Progenitor cell of endocrine pancreas (in vitro differentiated cells): ENCODE measurements around the gene FBN1. TPM values are rescaled to one million over a fixed set of nuclear protein-coding genes. Genes with fewer than 3 reads are reported as not detected.

ENCODE experiments used
- DNase-seq: peaks from one replicate; pipeline ENCODE4 v3.0.0; 2021; ENCODE audit warnings: low spot score; ENCODE audit not compliant: unreplicated experiment
- H3K27ac Mint-ChIP-seq: 2 replicates; pipeline ENCODE4 v1.8.0; 2021; ENCODE audit warnings: mild to moderate bottlenecking, moderate library complexity, mixed read lengths
- H3K27me3 Mint-ChIP-seq: 2 replicates; pipeline ENCODE4 v1.8.0; 2021; ENCODE audit warnings: mixed read lengths
- H3K36me3 Mint-ChIP-seq: 2 replicates; pipeline ENCODE4 v1.8.0; 2022; ENCODE audit warnings: mixed read lengths; ENCODE audit not compliant: insufficient read depth
- H3K4me1 Mint-ChIP-seq: 2 replicates; pipeline ENCODE4 v1.8.0; 2021; ENCODE audit warnings: low read depth, mixed read lengths
- H3K4me3 Mint-ChIP-seq: 2 replicates; pipeline ENCODE4 v1.8.0; 2021; ENCODE audit warnings: low read depth, mild to moderate bottlenecking, moderate library complexity, mixed read lengths
- H3K9me3 Mint-ChIP-seq: 2 replicates; pipeline ENCODE4 v1.8.0; 2021; ENCODE audit warnings: low read depth, mixed read lengths
- total RNA-seq: library from RNA; stranded (reverse); gene quantifications from 2 replicates; pipeline ENCODE4 v1.2.1, GENCODE V29; 2021
- TF ChIP-seq, protein P1 (sequence below): fragments of 200-600 bp; sonication (generic); IDR thresholded peaks from one replicate; pipeline ENCODE4 v1.5.0; 2021; ENCODE audit warnings: antibody characterized with exemption, mild to moderate bottlenecking; ENCODE audit not compliant: unreplicated experiment

The FBN1 gene
- total RNA-seq, 1 donor from 2014 or later, result 3.3 TPM

GRCh38 chr15:48501208-48501607, 144.3 kb downstream of the FBN1 start:
- H3K4me1 Mint-ChIP-seq, result peaks cover 1% of the 10 kb centered on the region
- no peak overlapping the region for H3K4me3 Mint-ChIP-seq
- no peak for DNase-seq
- no peaks in the 10 kb centered on the region for H3K27me3 Mint-ChIP-seq
- H3K36me3 Mint-ChIP-seq, result no peaks in the 10 kb centered on the region
- TF ChIP-seq, protein P1, sequence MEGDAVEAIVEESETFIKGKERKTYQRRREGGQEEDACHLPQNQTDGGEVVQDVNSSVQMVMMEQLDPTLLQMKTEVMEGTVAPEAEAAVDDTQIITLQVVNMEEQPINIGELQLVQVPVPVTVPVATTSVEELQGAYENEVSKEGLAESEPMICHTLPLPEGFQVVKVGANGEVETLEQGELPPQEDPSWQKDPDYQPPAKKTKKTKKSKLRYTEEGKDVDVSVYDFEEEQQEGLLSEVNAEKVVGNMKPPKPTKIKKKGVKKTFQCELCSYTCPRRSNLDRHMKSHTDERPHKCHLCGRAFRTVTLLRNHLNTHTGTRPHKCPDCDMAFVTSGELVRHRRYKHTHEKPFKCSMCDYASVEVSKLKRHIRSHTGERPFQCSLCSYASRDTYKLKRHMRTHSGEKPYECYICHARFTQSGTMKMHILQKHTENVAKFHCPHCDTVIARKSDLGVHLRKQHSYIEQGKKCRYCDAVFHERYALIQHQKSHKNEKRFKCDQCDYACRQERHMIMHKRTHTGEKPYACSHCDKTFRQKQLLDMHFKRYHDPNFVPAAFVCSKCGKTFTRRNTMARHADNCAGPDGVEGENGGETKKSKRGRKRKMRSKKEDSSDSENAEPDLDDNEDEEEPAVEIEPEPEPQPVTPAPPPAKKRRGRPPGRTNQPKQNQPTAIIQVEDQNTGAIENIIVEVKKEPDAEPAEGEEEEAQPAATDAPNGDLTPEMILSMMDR, result no peak
- no peak overlapping the region for H3K27ac Mint-ChIP-seq
- H3K9me3 Mint-ChIP-seq, result no peaks in the 10 kb centered on the region

DNA sequence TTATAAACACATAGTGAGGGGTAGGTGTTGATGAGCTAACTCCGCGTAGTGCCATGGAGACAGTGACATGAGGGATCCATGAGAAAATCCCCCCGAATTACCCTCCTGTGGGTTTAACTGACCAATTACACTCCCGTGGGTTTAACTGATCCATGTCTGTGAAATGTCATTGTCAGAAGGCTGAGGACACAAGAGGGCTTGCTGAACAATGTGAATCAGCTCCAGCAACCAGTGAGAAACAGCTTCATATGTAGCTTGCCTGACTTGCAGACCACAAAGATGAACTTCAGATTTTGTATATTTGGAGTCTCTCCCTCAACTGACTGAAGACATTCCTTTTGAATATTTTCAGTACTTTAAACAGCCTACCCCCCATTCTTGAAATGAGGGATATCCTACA, 144.9 kb downstream of the FBN1 start:
- Mint-ChIP-seq H3K4me1 (peaks cover 4% of the 10 kb centered on the region), H3K27me3 (no peaks in the 10 kb centered on the region), H3K27ac (no peak overlapping the region), H3K36me3 (no peaks in the 10 kb centered on the region), H3K4me3 (no peak overlapping the region), H3K9me3 (no peaks in the 10 kb centered on the region)
- DNase-seq, result no peak
- TF ChIP-seq, protein P1, result no peak

DNA sequence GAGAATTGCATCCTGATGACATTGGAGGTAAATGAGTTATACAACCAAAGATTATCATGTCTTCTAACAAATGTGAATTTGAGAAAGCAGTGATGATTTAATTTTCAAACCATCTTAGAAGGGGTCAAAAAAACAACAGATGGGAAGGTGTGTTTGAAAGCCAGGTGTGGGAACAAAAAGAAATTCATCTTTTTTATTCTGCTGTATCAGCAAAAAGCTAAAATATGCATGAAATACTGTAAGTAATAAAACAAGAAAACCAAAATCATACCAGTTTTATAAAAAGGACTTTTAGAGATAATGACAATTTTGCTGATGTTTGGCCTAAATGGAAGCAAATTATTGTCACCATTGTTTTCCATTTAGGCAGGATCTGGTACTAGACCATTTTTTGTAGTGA, 145.5 kb downstream of the FBN1 start:
- no peaks in the 10 kb centered on the region for H3K27me3 Mint-ChIP-seq
- H3K4me1 Mint-ChIP-seq, result peaks cover 4% of the 10 kb centered on the region
- TF ChIP-seq, protein P1, result no peak
- no peak overlapping the region for H3K4me3 Mint-ChIP-seq
- DNase-seq, result no peak
- H3K27ac Mint-ChIP-seq, result no peak overlapping the region
- no peaks in the 10 kb centered on the region for H3K36me3 Mint-ChIP-seq
- H3K9me3 Mint-ChIP-seq, result no peaks in the 10 kb centered on the region

DNA sequence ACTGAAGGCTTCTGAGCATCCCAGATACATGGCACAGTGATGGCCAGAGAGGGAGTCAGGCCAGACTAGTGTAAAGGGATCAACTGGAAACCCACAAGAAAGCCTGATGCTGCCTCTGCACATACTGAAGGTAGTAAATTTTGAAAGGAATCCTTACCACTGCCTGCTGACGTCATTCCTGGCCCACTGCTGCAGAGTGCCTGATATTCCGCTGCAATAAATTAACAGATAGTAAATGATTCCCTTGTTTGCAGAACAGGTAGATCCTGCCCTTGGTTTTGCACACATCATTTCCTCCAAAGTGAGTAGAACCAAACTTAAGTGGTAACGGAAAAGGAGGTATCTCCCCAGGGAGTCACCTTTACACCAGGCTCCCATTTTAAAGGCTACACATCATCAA, 146.7 kb downstream of the FBN1 start:
- TF ChIP-seq, protein P1, result no peak
- H3K9me3 Mint-ChIP-seq, result no peaks in the 10 kb centered on the region
- H3K36me3 Mint-ChIP-seq, result no peaks in the 10 kb centered on the region
- no peak overlapping the region for H3K27ac Mint-ChIP-seq
- no peaks in the 10 kb centered on the region for H3K27me3 Mint-ChIP-seq
- peaks cover 4% of the 10 kb centered on the region for H3K4me1 Mint-ChIP-seq
- H3K4me3 Mint-ChIP-seq, result no peak overlapping the region
- no peak for DNase-seq

DNA sequence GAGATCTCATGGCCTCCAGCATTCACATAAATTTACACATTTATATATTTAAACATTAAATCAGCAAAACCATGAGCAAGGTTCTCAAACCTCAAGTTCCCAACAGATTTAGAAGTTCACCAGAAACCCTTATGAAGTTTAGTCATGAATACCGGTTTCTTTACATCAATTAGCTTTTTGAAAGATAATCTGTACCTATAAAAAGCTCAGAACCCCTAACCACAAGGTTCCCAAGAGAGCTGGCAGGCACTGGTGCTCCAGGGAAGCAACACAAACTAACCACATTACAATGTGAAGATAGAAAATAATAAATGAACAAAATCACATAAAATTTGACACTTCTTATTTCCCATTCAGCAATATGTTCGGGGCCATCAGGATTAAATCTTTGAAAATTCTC, 150.9 kb downstream of the FBN1 start:
- Mint-ChIP-seq H3K4me3 (no peak overlapping the region), H3K4me1 (peaks cover 4% of the 10 kb centered on the region), H3K9me3 (no peaks in the 10 kb centered on the region), H3K27ac (no peak overlapping the region), H3K27me3 (no peaks in the 10 kb centered on the region), H3K36me3 (no peaks in the 10 kb centered on the region)
- no peak for DNase-seq
- TF ChIP-seq, protein P1, result no peak
